CD14-positive monocyte (primary cell): ENCODE data around the gene KCNT1. TPM values are rescaled to one million over a fixed set of nuclear protein-coding genes. Genes with fewer than 3 reads are reported as not detected.

Experiments used
- DNase-seq, 3 donors: peaks; one replicate each; pipeline ENCODE4 v3.0.0-alpha.2; 2011 to 2022
- H2AFZ ChIP-seq: 2 replicates; pipeline ENCODE4 v1.6.0; 2012; ENCODE audit warnings: mild to moderate bottlenecking, low read depth, low read length, inconsistent platforms; ENCODE audit not compliant: insufficient read depth, poor library complexity, severe bottlenecking
- H3K27ac ChIP-seq, 2 donors: 1 replicate in 1 of 2; 2 replicates in 1 of 2; pipeline ENCODE4 v1.5.1; 2012 to 2013; ENCODE audit warnings: low read length in 2 of 2, control low read depth in 1 of 2, inconsistent platforms in 1 of 2, low read depth in 1 of 2, mild to moderate bottlenecking in 1 of 2
- H3K27me3 ChIP-seq, 2 donors: one replicate each; pipeline versions ENCODE4 v1.6.0 to v1.6.1; 2011 to 2013; ENCODE audit warnings: low read length in 2 of 2; ENCODE audit not compliant: control insufficient read depth in 2 of 2, insufficient read depth in 2 of 2
- H3K36me3 ChIP-seq, 2 donors: replicated peaks in 1 of 2; 1 replicate in 1 of 2; 2 replicates in 1 of 2; pipeline versions ENCODE4 v1.5.1 to v1.6.1; 2012 to 2013; ENCODE audit warnings: low read length in 2 of 2, control low read depth in 1 of 2, inconsistent platforms in 1 of 2, mild to moderate bottlenecking in 1 of 2; ENCODE audit not compliant: insufficient read depth in 2 of 2, control insufficient read depth in 1 of 2
- H3K4me1 ChIP-seq, 2 donors: 1 replicate in 1 of 2; 2 replicates in 1 of 2; pipeline versions ENCODE4 v1.5.1 to v1.6.1; 2012 to 2013; ENCODE audit warnings: low read length in 2 of 2, control low read depth in 1 of 2, inconsistent platforms in 1 of 2, mild to moderate bottlenecking in 1 of 2, moderate library complexity in 1 of 2; ENCODE audit not compliant: insufficient read depth in 2 of 2, control insufficient read depth in 1 of 2
- H3K4me2 ChIP-seq: replicated peaks from 2 replicates; pipeline ENCODE3; 2012; ENCODE audit warnings: low read length, moderate library complexity, mild to moderate bottlenecking; ENCODE audit not compliant: poor library complexity, severe bottlenecking; ENCODE audit errors: extremely low read depth
- H3K4me3 ChIP-seq, 3 experiments: fragments of 200-600 bp in 1 of 3; sonication (generic) in 1 of 3; replicated peaks in 1 of 3; 1 replicate in 2 of 3; 2 replicates in 1 of 3; pipeline ENCODE4 v1.5.1; 2011 to 2013; ENCODE audit warnings: low read length in 3 of 3, mild to moderate bottlenecking in 3 of 3, control low read depth in 2 of 3, low read depth in 2 of 3, inconsistent platforms in 1 of 3, moderate library complexity in 1 of 3
- H3K79me2 ChIP-seq: 2 replicates; pipeline ENCODE4 v1.6.0; 2012; ENCODE audit warnings: mild to moderate bottlenecking, control low read depth, inconsistent platforms, low read length, moderate library complexity; ENCODE audit not compliant: insufficient read depth
- H3K9ac ChIP-seq: 2 replicates; pipeline ENCODE4 v1.6.0; 2017; ENCODE audit warnings: low read length, mild to moderate bottlenecking; ENCODE audit not compliant: insufficient read depth, poor library complexity, severe bottlenecking
- H3K9me3 ChIP-seq, 2 donors: replicated peaks in 1 of 2; 1 replicate in 1 of 2; 2 replicates in 1 of 2; pipeline versions ENCODE4 v1.5.1 to v1.6.1; 2012 to 2013; ENCODE audit warnings: low read length in 2 of 2, control low read depth in 1 of 2; ENCODE audit not compliant: control insufficient read depth in 1 of 2, insufficient read depth in 1 of 2
- H4K20me1 ChIP-seq: 2 replicates; pipeline ENCODE4 v1.6.0; 2012; ENCODE audit warnings: mild to moderate bottlenecking, low read length, control low read depth, moderate library complexity; ENCODE audit not compliant: insufficient read depth
- H3K27ac Mint-ChIP-seq, 7 donors: one replicate each; pipeline ENCODE4 v1.8.0; 2020; ENCODE audit warnings: mild to moderate bottlenecking in 7 of 7, mixed read lengths in 7 of 7, moderate library complexity in 6 of 7, inconsistent platforms in 2 of 7
- H3K27me3 Mint-ChIP-seq, 3 donors: one replicate each; pipeline ENCODE4 v1.8.0; 2021 to 2022; ENCODE audit warnings: low read depth in 3 of 3, mild to moderate bottlenecking in 3 of 3, mixed read lengths in 3 of 3, moderate library complexity in 3 of 3, inconsistent platforms in 1 of 3
- H3K36me3 Mint-ChIP-seq, 2 donors: one replicate each; pipeline ENCODE4 v1.8.0; 2020; ENCODE audit warnings: mixed read lengths in 2 of 2, inconsistent platforms in 1 of 2, mild to moderate bottlenecking in 1 of 2
- H3K4me1 Mint-ChIP-seq: one replicate; pipeline ENCODE4 v1.8.0; 2020; ENCODE audit warnings: mild to moderate bottlenecking, mixed read lengths
- H3K4me3 Mint-ChIP-seq, 2 donors: one replicate each; pipeline ENCODE4 v1.8.0; 2020; ENCODE audit warnings: mild to moderate bottlenecking in 2 of 2, mixed read lengths in 2 of 2, moderate library complexity in 1 of 2
- H3K9me3 Mint-ChIP-seq, 7 donors: one replicate each; pipeline ENCODE4 v1.8.0; 2020 to 2022; ENCODE audit warnings: mixed read lengths in 7 of 7, mild to moderate bottlenecking in 6 of 7, moderate library complexity in 6 of 7, inconsistent platforms in 2 of 7
- WGBS: methylation state at CpG from one replicate; pipeline ENCODE4 v1.1.5; 2013; ENCODE audit warnings: missing lambda C conversion rate; ENCODE audit not compliant: insufficient coverage; 5-methylcytosine and 5-hydroxymethylcytosine counted together
- intact Hi-C, 2 donors: fragments of 100-400 bp; cut with micrococcal nuclease; formaldehyde crosslinking; loops; one replicate each; pipeline versions ENCODE4 v1.15.0 to v1.15.1; 2023
- polyA plus RNA-seq, 3 donors: library from polyadenylated mRNA; depleted of rRNA in 1 of 3; unstranded in 2 of 3; stranded (reverse) in 1 of 3; fragments of 300-500 nt in 2 of 3; fragments of >200 nt in 1 of 3; fragmentation: Illumina TruSeq in 2 of 3; gene quantifications; 1 replicate in 2 of 3; 2 replicates in 1 of 3; pipeline ENCODE4 v1.2.3, GENCODE V29; 2012 to 2021
- TF ChIP-seq, protein P1 (sequence below): fragments of 200-600 bp; IDR thresholded peaks from one replicate; pipeline ENCODE4 v1.8.0; 2022; ENCODE audit warnings: antibody characterized with exemption, mild to moderate bottlenecking

Gene KCNT1
- polyA plus RNA-seq, 3 donors: not detected

DNA sequence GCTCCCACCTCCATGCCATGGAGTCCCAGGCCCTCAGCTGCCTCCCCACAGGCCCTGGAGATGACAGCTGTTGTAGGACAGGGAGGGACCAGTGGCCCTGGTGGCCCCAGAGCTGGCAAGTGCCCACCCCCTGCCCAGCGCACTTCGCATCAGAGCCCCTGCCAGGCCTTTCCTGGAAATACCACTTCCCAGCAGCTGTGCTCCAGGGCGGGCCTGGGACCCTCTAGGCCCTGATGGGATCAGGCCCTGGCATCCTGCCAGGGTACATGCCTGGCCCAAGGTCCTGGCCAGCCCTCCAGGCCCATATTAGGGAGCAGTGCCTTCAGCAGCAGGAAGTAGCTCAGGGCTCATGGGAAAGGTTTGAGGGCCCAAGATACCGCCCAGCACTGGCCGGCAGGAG, 2.5 kb downstream of the KCNT1 start:
- Mint-ChIP-seq H3K27me3 (peaks cover 5 to 25% (median 8%) of the 10 kb centered on the region in 3 donors), H3K4me3 (no peak overlapping the region), H3K27ac (no peak overlapping the region), H3K4me1 (no peaks in the 10 kb centered on the region), H3K36me3 (no peaks in the 10 kb centered on the region), H3K9me3 (no peaks in the 10 kb centered on the region)
- H4K20me1 ChIP-seq: no peaks in the 10 kb centered on the region
- no peak overlapping the region for H3K9ac ChIP-seq
- 78% methylated on average over 5 of the region's 5 CpGs for WGBS
- H3K27ac ChIP-seq: no peak overlapping the region
- no peak overlapping the region for H3K4me3 ChIP-seq
- no peaks in the 10 kb centered on the region for H3K79me2 ChIP-seq
- no peaks in the 10 kb centered on the region for H3K4me1 ChIP-seq
- intact Hi-C loops: loop anchor here in 1 of 2 donors (10.0 kb wide), 1 partner anchor 420 kb away; no protein-coding TSS in a partner anchor
- no peaks in the 10 kb centered on the region for H3K9me3 ChIP-seq
- peaks cover 0 to 8% of the 10 kb centered on the region in 2 donors for H3K27me3 ChIP-seq
- no peak overlapping the region for H3K4me2 ChIP-seq
- no peaks in the 10 kb centered on the region for H3K36me3 ChIP-seq
- no peak for DNase-seq
- no peak overlapping the region for H2AFZ ChIP-seq
- TF ChIP-seq, protein P1, sequence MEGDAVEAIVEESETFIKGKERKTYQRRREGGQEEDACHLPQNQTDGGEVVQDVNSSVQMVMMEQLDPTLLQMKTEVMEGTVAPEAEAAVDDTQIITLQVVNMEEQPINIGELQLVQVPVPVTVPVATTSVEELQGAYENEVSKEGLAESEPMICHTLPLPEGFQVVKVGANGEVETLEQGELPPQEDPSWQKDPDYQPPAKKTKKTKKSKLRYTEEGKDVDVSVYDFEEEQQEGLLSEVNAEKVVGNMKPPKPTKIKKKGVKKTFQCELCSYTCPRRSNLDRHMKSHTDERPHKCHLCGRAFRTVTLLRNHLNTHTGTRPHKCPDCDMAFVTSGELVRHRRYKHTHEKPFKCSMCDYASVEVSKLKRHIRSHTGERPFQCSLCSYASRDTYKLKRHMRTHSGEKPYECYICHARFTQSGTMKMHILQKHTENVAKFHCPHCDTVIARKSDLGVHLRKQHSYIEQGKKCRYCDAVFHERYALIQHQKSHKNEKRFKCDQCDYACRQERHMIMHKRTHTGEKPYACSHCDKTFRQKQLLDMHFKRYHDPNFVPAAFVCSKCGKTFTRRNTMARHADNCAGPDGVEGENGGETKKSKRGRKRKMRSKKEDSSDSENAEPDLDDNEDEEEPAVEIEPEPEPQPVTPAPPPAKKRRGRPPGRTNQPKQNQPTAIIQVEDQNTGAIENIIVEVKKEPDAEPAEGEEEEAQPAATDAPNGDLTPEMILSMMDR: no peak

DNA sequence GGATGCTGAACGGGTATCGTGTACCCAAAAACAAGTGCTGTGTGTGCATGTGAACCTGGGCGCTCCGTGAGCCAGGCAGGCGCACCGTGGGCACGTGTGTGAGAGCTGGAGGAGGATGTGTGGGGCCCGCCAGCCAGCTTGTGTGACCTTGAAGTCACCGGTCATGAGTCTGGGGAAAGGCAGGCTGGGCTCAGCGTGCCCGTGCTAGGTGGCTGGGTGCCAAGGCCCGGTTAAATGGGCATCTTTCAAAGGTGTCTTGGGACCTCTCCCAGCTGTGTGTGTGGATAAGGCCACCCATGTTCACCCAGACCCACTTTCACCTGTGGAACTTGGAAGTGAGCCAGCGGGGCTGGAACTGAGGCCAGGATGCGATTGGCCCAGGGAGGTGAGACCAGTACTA, 3.4 kb downstream of the KCNT1 start:
- Histone ChIP-seq H2AFZ (no peak overlapping the region), H3K4me1 (no peaks in the 10 kb centered on the region), H3K4me3 (no peak overlapping the region), H4K20me1 (no peaks in the 10 kb centered on the region), H3K27me3 (peaks cover 0 to 8% of the 10 kb centered on the region in 2 donors), H3K9ac (no peak overlapping the region), H3K27ac (no peak overlapping the region), H3K4me2 (no peak overlapping the region), H3K79me2 (no peaks in the 10 kb centered on the region), H3K9me3 (no peaks in the 10 kb centered on the region), H3K36me3 (no peaks in the 10 kb centered on the region)
- no peaks in the 10 kb centered on the region for H3K36me3 Mint-ChIP-seq
- no peaks in the 10 kb centered on the region for H3K4me1 Mint-ChIP-seq
- no peak for DNase-seq
- TF ChIP-seq, protein P1: no peak
- H3K4me3 Mint-ChIP-seq: no peak overlapping the region
- 83% methylated on average over 13 of the region's 14 CpGs for WGBS
- H3K9me3 Mint-ChIP-seq: no peaks in the 10 kb centered on the region
- no peak overlapping the region for H3K27ac Mint-ChIP-seq
- peaks cover 5 to 26% (median 8%) of the 10 kb centered on the region in 3 donors for H3K27me3 Mint-ChIP-seq
- intact Hi-C loops: loop anchor here in 1 of 2 donors (10.0 kb wide), 1 partner anchor 419 kb away; no protein-coding TSS in a partner anchor
